GM18868 (cell line): ENCODE measurements around the gene PSMD7.
A peak's percentile ranks its signal among the peaks of the same experiment; 100 is the strongest.
"Not testable (repeated sequence)": the region's sequence is repeated elsewhere in the genome, so short reads cannot be mapped to it uniquely, and the experiment has no call there.

Experiments
- ATAC-seq: cut with Tn5 transposase; IDR thresholded peaks from one replicate; pipeline ENCODE4 v1.9.1; 2021; ENCODE audit warnings: mild to moderate bottlenecking, moderate library complexity; ENCODE audit not compliant: unreplicated experiment

PSMD7 gene

DNA sequence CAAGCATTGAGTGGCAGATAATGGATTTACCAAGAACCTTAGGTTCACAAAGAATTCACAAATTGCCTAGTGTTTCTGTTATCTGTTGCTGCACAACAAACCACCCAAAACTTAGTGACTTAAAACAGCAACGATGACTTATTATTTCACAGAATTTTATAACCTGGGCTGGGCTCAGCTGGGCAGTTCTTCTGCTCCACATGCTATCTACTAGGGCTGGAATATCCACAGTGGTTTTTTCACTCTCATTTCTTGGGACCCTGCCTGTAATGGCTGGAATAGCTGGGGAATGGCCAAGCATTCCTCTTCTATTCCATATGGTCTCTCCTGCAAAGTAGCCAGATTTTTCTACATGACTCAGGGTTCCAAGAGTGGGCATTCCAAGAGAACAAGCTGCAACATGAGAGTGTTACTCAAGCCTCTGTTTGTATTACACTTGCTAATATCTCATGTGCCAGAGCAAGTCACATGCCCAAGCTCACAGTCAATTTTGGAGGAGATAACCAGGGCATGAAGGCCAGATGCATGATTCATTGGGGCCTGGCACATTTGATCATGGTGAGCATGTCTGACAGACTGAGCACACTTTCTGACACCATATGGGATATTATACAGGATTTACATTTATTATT, 4.9 kb upstream of the PSMD7 start:
- no peak for ATAC-seq

DNA sequence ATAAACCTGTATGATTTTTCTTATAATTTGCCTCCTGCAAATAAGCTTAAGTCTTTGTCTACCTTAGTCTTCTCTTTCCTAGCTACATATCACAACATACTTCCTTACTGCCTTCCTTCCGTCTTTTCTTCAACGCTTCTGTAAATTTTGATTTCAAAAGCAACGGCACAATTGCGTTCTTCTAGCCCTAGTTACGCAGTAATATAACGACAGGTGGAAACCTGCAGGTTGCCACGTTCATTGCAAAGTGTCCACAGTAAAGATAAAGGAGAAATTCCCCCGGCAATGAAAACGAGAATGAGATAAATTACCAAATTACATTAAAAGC, 546 bp upstream of the PSMD7 start:
- peak; percentile 14 for ATAC-seq

DNA sequence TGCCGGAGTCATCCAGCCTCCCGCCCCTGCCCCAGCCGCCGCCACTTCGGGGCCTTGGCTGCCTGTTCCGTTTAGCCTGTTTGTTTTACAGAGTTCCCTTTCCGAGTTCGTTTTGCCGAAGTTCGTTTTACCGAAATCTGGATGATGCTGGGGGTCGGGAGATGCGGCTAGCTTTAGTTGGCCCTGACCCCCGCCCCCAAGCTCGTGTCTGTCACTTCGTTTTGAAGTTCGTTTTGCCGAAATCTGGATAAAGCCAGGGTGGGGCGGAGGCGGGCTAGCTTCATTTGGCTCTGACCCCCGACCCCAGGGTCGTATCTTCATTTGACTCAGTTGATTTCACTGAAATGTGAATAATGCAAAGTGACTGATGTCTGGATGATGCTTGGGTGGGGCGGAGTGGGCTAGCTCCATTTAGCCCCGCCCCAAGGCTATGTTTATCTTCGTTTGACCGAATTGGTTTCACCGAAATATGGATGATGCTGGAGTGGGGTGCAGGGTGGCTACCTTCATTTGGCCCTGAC, 591 bp downstream of the PSMD7 start:
- ATAC-seq, result no peak

DNA sequence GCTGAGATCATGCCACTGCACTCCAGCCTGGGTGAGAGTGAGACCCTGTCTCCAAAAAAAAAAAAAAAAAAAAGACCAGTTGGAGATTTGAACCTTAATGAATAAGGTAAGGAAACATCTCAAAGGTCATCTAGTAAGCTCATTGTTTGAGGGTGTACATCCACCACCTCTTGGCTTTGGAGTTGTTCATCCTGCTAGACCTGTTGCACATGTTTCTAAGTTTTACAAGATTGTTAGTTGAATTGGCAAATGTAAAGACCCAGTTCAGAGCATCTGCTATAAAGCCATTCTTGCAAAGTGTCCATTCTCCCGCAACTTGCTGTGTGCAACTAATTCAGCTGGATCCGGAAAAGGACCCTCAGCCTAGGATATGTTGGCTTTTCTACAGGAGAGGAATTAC, 1.5 kb downstream of the PSMD7 start:
- ATAC-seq, result no peak

DNA sequence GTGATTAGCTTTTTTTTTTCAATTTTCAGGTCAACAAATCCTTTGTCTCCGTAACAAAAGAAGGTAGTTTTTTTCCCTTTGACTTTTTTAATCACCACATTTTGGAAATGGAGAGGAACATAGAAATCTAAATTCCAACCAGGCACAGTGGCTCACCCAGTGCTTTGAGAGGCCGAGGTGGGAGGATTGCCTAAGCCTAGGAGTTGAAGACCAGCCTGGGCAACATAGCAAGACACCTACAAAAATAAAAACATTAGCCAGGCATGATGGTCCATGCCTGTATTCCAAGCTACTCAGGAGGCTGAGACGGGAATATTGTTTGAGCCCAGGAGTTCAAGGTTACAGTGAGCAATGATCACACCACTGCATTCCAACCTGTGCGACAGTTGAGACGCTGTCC, 5.7 kb downstream of the PSMD7 start:
- no peak for ATAC-seq

DNA sequence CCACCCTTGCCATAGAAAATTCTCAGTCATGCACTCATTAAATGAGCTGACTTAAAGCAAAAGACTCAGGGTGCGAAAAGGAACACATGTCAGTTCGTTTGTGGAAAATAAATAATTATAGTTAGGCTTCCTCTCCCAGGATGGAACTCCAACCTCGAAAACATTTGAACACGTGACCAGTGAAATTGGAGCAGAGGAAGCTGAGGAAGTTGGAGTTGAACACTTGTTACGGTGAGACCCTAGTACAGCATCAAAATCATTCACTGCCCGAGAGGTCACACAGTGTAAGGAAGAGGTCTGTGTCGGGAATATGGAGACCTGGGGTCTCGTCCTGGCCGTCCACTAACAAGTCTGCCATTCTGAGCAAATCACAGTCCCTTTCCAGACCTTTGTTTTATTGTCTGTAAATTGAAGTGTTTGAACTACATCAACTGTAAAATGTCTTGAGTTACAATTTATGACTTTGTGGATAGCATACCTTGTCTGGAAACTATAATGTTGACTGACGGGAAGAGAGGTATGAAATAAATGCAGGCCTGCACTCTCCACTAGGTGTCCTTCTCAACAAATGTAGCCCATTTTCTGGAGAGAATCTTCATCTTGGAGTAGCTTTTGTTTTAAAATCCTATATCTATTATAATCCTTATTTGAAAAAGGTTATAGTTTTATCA, 7.7 kb downstream of the PSMD7 start:
- no peak for ATAC-seq

DNA sequence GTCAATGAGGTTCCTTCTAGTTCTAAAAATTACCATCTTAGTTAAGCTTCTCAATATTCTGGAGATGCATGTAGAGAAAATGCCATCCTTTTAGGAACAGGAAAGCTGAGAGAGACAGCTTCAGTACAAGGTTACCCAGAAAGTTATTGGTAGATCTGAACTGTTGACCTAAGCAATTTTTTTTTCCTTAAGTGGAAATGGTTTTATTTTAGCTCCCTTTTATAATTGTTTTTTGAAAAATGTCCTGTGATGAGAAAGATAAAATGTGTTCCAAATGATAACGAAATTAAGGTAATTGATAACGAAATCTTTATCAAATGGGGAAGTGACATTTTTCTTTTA, 8.2 kb downstream of the PSMD7 start:
- ATAC-seq, result no peak

DNA sequence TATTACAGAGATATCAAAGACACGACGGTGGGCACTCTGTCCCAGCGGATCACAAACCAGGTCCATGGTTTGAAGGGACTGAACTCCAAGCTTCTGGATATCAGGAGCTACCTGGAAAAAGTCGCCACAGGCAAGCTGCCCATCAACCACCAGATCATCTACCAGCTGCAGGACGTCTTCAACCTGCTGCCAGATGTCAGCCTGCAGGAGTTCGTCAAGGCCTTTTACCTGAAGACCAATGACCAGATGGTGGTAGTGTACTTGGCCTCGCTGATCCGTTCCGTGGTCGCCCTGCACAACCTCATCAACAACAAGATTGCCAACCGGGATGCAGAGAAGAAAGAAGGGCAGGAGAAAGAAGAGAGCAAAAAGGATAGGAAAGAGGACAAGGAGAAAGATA, 8.7 kb downstream of the PSMD7 start:
- ATAC-seq, result no peak

DNA sequence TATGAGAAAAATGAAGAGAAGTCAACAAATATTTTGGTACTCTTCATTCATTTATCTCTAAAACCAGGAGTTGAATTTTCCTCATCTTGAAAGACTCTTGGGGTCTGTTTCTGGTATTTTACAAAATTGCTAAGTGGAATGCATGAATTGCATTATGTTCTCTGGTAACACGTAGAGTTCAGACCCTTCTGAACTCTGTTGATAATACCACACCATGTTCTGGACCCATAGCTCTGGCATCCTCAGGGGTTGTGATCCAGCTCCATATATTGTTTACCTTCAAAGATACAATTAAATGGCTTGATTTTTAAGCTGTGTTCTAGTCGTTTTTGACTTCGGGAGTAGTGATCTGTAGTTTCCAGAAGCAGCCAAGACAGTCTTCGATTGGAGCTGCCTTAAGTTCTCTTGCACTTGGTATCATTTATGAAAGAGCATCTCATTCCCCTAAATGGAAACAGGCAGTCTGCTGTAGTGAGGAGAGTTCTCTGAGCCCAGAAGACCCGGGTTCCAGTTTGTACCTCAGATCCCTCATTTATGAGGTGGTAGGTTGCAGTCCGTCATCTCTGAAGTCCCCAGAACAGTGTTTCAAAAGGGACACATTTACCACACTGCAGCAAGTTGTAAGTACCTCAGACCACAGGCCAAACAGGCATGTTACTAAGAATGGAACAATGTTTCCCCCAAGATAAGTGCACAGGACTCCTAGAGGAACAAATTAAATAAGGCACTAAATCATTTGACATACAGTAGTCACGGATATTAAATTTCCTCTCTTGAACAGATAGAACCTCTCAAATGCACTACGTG, 9.6 kb downstream of the PSMD7 start:
- no peak for ATAC-seq

DNA sequence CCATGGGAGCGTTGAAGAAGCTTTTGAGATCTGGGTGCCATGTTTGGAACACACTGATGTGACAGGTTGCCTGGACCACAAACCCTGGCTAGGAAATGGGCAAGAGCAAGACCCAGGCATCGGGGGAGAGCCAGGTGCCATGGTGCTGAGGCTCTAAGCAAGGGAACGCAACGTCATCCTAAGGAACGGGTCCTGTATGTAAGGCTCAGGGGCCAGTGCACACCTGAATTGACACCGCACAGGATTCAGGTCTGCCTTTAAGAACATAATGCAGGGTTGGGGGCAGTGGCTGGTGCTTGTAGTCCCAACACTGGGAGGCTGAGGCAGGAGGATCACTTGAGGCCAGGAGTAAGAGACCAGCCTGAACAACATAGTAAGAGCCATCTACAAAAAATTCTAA, 10.8 kb downstream of the PSMD7 start:
- ATAC-seq, result no peak

DNA sequence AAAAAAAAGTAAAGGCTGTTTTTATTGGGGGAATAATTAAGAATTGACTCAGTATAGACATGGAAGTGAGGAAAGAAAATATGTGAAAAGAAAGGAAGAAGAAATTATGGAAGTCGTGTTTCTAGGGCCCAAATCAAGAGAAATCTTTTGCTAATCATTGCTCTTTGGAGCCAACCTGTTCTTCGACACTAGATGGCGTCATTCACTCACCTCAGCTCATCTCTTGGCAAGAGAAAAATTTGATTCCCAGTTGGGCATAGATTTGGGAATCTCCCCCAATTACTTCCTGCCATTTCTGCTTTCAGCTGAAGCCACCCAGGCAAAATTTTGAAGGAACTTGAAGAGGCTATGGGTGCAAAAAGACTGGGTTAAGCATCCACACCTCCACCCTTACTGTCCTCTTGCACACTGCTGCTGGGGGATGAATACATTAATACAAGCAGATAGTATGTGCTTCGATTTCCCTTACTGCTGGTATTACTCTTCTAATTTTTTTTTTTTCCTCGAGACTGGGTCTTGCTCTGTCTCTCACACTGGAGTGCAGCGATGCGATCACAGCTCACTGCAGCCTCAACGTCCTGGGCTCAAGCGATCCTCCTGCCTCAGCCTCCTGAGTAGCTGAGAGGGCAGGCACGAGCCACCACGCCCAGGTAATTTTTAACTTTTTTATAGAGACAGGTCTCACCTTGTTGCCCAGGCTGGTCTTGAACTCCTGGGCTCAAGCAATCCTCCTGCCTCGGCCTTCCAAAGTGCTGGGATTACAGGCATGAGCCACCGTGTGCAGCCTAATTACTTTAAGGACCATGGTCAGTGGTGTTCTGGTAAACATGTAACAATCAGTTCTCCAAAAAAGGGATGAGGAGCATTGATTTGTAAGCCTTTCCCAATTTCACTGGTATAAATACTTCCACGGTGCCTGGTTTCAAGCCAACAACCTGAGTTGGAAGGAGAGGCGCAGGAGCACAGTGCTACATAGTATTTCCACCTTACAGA, 13.5 kb downstream of the PSMD7 start:
- no peak for ATAC-seq

DNA sequence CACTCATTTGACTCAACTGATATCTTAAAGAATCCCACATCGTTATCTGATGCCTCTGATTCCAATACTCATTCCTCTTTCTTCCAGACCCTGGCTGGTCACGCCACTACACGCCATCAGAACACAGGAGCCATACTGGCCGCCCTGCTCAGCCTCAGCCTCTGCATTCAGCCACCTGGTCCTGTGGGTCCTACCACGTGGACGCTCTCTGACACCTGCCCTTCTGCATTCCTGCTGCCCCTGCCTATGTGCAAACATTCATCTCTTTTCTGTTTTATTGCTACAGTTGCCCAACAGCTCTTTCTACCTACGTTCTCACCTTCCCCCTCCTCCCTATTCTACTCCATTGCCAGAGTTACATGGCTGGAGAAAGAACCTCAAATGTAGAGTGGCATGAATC, 18.4 kb downstream of the PSMD7 start:
- ATAC-seq, result no peak

DNA sequence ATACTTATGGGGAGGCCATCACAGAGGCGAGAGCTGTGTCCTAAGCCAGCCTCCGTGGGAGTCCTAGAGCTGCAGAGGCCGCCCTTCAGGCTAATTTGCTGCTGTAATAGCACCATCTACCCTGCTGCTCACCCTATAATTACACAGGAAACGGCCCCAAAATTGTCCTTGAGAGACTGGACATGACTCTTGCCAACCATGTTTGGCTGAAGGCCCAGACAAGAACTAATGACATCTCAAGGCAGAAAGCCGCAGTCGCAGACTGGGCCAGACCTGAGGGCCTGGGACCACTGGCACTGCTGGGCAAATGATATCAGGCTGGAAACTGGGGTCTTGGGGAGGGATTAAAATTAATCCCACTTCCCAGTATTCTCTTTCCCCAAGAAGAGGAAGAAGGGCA, 24.1 kb downstream of the PSMD7 start:
- ATAC-seq, result no peak

DNA sequence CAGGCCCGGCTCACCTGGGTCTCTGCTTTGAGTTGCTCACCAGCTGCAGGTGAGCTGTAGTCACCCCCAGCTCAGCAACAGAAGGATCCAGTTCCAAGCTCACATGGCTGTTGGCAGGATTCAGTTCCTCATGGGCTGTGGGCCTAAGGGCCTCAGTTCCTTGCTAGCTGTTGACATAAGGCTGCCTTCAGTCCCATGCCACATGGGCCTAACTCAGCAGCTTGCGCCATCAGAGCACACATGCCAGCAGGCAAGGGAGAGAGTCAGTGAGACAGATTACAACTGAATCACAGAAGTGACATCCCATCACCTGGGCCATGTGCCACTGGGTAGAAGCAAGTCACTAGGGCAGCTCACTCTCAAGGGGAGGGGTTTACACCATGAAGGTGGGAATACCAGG, 24.7 kb downstream of the PSMD7 start:
- ATAC-seq, result no peak

DNA sequence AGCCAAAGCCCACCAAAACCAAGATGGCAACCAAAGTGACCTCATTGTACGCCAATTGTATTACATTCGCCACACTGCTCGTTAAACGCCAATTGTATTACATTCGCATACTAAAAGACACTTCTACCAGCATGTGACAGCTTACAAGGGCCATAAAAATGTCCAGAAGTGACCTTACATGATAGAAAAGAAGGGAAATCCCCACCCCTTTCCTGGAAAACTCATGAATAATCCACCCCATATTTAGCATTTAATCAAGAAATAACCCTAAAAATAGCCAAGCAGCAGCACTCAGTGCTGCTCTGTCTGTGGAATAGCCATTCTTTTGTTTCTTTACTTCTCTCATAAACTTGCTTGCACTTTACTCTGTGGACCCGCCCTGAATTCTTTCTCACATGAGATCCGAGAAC, 25.7 kb downstream of the PSMD7 start:
- ATAC-seq, result no peak

DNA sequence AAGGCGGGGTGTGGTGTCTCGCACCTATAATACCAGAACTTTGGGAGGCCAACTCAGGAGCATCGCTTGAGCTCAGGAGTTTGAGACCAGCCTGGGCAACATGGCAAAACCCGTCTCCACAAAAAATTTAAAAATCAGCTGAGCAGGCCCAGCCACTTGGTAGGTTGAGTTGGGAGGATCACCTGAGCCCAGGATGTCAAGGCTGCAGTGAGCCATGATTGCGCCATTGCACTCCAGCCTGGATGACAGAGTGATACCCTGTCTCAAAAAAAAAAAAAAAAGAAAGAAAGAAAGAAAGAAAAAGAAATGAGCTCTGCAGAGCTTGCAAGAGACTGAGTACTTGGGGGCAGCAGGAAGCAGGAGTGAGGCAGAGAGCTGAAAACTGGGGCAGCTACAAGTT, 28.2 kb downstream of the PSMD7 start:
- not testable (repeated sequence) for ATAC-seq

DNA sequence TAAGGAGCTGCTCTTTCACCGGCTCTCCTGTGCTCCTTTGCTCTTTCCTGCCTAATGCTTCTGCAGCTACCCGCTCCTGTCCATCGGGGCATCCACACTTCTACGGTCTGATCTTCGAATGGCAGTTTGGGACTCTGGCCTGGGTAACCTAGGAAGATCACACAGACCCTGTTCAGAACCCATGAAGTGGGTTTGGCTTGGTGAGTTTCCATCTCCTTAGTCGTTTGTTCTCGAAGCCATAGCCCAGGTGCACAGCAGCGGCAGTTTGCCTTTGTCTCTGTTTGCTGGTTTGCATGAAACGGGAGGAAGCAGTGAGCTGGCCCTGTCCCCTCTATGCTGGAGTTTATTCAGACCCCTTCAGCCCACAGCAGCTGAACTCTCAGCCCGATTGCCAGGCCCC, 29.0 kb downstream of the PSMD7 start:
- ATAC-seq, result no peak

DNA sequence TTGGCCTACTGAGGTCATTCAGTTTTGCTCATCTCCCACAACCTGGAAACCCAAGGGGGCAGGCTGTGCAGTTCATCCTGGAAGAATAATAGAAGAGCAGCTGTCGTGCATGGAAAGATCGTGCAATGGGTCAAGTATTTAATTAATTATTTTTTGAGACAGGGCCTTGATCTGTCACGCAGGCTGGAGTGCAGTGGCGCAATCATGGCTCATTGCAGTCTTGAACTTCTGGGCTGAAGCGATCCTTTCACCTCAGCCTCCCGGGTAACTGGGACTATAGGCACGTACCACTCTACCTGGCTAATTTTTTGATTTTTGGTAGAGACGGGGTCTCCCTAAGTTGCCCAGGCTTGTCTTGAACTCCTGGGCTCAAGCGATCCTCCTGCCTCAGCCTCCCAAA, 31.7 kb downstream of the PSMD7 start:
- ATAC-seq, result not testable (repeated sequence)

DNA sequence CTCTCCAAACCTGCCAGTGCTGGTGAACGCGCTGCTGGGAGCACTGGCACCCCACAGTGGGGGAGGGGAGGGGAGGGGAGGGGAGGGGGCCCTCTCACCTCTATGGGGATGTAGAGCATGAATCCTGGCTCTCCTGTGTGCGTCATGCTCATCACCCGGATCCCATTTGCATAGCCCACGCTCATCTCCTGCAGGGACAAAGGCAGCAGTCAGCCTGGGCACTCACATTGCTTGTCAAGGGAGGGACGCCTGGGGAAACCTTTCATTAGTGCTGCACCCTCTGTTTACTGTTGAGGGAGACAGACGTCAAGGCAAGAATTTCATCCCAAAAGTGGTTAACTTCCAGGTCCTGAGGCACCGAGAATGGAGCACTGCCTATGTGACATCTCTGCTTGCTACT, 35.9 kb downstream of the PSMD7 start:
- ATAC-seq, result not testable (repeated sequence)

DNA sequence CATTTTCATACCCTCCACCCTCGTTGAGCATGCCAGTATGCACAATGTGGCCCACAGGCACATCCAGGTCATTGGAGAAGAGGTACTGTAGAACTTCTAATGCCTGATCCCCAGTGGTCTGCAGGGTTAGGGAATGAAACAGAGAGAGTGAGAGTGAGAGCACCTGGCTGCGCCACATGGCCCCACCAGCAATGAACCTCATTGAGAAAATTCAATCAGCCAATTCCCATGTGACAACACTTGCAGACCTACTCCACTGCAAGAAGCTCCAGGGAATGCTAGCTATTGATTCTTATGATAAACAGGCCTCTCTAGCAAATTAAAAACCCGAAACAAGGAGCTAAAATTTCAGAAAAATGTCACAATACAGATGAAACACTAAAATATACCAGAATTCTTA, 40.9 kb downstream of the PSMD7 start:
- ATAC-seq, result not testable (repeated sequence)

DNA sequence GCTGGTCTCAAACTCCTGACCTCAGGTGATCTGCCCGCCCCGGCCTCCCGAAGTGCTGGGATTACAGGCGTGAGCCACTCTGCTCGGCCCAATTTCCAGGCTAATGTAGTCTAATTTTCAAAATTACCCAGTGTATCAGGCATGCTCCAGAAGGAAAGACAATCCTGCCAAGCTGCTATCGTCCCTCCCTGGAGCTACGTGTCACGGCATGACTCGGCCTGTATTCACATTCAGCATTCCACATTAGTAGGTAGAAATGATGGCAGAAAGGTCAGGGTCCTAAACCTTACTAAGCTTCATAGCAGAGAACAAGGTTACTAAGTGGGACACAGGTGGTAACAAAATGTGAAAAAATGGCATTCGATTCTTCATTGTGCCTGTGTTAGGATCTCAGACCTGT, 42.6 kb downstream of the PSMD7 start:
- ATAC-seq, result not testable (repeated sequence)
